Upper lobe of left lung (tissue), 4 donors: ENCODE measurements around the gene JMJD1C.

Experiments used
- CTCF ChIP-seq, 6 experiments: fragments of 450-650 bp in 4 of 6; fragments of 200-600 bp in 2 of 6; sonication (generic) in 2 of 6; IDR thresholded peaks; one replicate each; pipeline ENCODE4 v1.5.1; 2016 to 2019; ENCODE audit warnings: antibody characterized with exemption in 6 of 6
- POLR2A ChIP-seq, 4 donors: fragments of 450-650 bp; IDR thresholded peaks; one replicate each; pipeline ENCODE4 v1.5.1; 2016 to 2017; ENCODE audit warnings: antibody characterized with exemption in 4 of 4, mild to moderate bottlenecking in 2 of 4
- POLR2AphosphoS5 ChIP-seq, 2 donors: sonication (generic); formaldehyde crosslinking; IDR thresholded peaks; one replicate each; pipeline ENCODE4 v1.5.1; 2017; ENCODE audit warnings: antibody characterized with exemption in 2 of 2

- TF ChIP-seq POLR2AphosphoS5 (IDR thresholded peaks at IDR 0.05) (no peak), CTCF (IDR thresholded peaks at IDR 0.05) (no peak), POLR2A (IDR thresholded peaks at IDR 0.05) (no peak)
These were observed 72.7 kb downstream of the JMJD1C start for GRCh38 chr10:63393050-63393449.
